Kasumi-1 (cell line): ENCODE data around the gene NLGN1.
A peak's percentile ranks its signal among the peaks of the same experiment; 100 is the strongest.

Experiments used
- DNase-seq, 2 experiments: peaks; one replicate each; lab custom pipeline; 2025; lab: John Stamatoyannopoulos, UW

NLGN1 gene

GRCh38 chr3:174294616-174295015 lies 897.1 kb downstream of the NLGN1 start:
- DNase-seq: no peak

DNA sequence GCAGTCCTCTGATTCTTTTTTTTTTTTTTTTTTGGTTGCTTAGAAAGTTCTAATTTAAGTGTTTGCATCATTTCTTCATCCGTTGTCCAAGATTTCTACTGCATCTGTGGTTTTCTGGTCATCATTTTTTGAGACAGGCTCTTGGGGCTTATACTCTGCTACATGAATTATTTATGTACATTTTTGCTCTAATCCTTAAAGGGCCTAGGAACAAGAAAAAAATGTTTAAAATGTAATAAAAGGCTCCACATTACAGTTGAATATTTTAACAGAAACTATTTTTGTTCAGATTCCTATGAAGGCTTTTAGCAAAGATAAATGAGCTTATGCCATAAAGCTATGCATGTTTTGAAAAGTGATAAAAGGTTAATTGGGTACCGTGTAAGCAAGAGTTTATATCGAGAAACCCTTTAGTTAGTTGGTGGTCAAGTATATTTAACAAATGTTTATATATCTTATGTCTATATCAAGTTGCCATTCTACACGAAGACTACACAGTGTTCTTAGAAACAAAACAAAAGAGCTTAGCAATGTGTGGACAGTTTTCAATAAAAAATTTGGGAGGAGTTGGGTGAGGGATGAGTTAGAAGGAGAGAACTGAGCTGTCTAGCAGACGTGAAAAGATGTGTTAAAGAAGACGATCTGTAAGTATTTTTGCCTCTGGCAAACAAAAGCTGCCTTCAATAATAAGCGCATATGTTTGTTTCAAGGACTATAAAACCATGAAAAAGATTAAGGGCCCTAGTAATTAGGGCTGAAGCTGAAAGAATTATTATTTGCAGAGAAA lies 898.0 kb downstream of the NLGN1 start:
- no peak for DNase-seq

GRCh38 chr3:174302746-174303315 lies 905.3 kb downstream of the NLGN1 start:
- DNase-seq: no peak

DNA sequence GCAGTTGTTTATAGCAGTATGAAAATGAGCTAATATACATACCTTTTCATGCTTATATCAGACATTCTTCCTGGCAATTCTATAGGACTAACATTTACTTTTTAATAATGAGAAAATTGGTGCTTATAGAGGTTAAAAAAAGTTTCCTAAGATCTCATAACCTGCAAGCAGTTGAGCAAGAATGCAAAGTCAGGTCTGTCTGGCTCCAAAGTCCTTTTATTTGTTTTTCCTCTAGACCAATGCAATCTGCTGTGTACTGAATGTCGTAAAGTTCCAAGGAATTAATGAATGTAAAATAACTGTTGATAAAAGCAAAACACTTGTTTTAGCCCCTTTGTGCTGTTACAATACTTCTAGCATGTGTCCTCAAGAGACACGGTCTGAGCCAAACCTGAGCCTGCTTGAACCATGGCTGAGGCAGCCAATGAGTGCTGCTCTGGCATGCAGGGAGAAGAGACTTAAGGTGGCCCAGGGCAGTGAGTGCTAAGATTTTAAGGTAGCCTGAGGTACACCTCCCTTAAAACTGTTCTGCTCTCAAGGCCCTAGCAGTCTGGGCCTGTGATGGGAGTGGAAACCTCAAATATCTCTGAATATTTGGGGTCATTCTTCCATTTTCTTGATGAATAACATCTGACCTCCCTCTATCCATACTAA lies 906.5 kb downstream of the NLGN1 start:
- no peak for DNase-seq

DNA sequence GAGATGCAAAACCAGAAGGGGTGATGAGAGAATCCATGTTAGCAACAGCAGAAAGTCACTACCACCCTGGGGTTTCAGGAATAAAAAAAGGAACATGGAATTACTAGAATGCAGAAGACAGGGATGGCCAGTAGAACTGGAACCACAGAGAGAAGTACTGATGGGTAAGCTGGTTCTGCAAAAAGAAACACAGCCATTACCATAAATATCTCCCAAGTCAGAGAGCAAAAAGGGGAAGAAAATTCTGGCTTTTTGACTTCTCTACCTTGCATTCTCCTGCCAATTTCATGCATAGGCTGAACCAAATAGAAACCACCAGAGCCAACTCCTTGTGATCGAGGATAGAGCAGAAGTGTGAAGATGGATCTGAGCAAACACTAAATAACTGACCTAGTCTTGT lies 911.2 kb downstream of the NLGN1 start:
- DNase-seq: no peak

- DNase-seq: no peak
Measured at GRCh38 chr3:174310475-174310983, 913.0 kb downstream of the NLGN1 start.

- no peak for DNase-seq
Measured at GRCh38 chr3:174315225-174315624, 917.7 kb downstream of the NLGN1 start.

- no peak for DNase-seq
Measured at GRCh38 chr3:174317005-174317404, 919.5 kb downstream of the NLGN1 start.

DNA sequence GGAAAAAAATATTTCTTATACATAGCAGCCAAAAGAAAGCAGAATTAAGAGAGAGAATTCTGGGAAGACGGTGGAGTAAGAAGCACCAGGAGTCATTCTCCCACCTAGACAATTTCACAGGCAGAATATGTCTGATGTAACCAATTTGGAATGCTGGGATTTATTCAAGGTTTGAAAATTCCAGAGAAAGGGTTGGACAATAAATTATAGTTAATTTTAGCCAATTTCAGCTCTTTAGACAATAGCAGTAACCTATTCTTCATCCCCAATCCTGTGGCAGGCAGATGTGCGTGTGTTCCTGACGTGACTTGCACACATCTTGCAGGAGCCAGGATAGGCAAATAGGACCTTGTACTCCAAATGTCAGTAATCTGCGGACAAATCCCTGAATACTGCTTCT lies 920.6 kb downstream of the NLGN1 start:
- no peak for DNase-seq

GRCh38 chr3:174321548-174321947 lies 924.0 kb downstream of the NLGN1 start:
- DNase-seq: no peak

DNA sequence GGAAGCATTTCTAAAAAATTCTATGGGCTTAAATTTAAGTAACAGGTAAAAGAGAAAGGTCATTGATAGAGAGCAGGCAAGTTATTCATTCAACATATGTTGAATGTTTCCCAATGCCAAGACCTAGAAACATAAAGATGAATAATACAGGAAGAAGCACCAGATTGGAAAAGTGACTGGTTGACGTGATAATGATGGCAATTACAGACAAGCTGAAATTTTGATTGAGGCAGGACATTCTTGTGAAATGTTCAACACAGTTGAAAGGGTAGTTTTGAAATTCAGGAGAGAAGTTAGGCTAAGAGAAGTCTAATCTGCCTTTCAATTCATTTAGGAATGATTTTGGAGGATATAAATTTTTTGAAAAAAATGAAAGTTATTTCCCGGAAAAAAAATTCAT lies 925.2 kb downstream of the NLGN1 start:
- DNase-seq: no peak

DNA sequence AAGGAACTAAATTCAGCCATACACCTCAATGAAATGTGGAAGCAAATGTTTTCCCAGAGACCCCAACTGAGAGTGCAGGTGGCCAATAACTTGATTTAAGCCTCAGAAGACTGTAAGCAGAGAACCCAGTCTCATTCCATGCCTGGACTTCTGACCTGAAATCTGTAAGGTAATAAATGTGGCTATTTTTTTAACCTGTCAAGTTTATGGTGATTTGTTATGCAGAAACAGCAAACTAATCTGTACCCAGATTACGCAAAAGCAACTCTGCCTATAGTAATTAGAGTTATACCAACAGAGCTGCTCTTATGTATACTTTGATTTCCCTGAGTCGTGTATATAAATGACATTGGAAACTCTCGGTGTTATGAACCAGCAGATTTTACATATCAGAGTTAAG lies 927.6 kb downstream of the NLGN1 start:
- DNase-seq: no peak

DNA sequence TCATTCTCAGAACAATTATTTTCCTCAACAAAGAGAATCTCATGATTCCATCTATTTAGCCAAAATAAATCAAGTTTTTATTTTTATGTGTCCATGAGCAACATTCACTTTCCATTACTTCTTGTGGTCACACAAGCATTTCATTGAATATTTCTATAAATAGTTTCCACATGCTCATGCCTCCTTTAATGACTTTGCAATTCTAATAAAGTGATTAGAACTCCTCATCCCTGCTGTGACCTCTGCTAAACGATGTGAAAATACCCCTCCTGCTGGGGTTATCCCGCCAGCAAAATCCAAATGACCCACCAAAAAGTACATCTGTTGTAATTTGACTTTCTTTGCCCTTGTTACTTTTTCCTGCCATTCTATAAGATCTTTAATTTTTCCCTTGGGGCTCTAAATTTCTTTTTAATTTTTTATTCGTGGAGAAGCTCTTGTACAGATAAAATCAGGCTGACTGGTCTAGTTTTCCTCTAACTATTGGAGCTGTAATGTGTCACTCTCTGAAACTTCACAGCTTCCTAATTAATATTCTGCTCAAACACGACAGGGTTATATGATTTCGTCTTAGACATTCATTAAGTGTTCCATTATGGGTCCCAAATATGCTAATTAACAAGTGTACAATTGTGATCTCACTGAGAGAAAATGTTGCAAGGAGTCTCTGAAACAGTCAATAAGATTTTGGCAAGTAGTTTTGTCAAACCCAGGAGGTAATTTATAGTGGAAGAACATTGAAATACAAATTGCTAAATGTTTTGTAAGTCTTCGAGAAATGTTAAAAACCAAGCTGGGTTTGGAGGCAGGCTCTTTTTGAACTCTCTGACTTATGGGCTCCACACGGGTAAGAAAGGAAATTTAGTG lies 928.5 kb downstream of the NLGN1 start:
- DNase-seq: no peak

DNA sequence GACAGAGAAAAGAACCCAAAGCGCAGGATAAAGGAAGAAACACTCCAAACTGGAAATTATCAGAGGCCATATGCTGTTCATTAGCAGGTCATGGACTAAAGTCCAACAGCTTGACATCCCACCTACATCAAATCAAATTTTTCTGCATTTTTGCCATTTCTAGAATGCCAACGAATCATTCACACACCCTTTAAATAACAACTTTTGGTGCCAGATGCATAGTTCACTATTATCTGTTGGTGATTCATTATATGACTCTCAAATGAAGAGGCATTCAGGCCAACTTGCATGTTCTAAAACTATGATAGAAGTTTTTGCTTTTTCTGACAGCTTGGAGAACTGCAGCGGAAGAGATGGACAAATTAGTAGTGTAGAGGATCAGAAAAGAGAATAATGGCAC lies 931.8 kb downstream of the NLGN1 start:
- no peak for DNase-seq

DNA sequence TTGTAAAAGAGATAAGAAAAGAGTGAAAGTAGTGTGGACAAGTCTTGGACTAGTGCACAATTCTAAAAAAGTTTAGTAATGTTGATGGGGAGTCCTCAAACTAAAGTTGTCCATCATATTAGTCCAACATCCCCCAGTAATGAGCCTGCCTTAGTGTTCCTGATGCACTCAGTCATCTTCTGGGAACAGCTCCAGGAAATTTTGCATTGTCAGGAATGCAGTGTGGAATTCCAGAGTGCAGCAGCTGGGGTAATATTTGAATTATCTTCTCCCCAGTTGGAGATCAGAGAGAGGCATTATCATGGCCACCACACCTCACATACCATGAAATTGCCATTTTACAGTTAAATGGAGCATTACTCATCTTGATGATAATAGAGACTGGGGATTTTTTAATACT lies 932.8 kb downstream of the NLGN1 start:
- no peak for DNase-seq

DNA sequence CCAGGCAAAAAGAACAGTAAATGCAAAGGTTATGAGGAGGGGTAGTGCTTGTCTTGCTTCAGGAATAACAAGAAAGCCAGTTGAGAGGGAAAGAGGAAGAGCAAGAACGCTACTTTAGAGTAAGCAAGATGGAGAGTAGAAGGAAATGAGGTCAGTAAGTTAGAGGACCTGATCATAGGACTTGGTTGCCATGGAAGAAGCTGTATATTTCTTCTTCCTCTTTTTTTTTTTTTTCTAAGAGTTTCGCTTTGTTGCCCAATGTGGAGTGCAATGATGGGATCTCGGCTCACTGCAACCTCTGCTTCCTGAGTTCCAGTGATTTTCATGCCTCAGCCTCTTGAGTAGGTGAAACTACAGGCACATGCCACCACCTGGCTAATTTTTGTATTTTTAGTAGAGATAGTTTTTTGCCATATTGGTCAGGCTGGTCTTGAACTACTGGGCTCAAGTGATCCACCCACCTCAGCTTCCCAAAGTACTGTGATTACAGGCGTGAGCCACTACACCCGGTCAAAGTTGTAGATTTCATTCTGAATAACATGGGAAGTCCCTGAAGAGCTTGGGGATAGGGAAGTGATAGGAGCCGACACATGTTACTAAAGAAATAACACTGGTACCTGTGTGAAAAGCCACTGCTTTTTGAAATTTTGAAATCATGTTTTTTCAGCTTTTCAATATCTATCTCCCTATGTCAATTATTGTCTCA lies 933.7 kb downstream of the NLGN1 start:
- peak; percentile 51 to 82 for DNase-seq

GRCh38 chr3:174332391-174332790 lies 934.8 kb downstream of the NLGN1 start:
- no peak for DNase-seq

DNA sequence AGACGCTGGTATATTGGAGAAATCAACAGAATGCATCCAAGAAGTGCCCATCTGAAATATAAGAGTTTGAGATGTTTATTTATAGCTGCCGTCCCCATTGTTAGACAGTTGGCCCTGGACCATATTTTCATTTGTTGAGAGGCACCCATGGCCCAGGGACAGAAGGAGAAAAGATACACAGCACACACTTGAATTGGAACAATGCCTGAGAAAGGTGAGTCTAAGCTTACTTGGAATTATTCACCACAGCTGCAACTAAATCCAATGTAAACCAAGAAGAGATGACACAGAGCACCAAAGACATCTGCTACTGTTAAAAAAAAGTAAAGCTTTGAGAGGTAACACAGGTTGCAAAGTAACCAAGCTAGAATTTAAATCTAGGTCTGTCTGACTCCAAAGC lies 936.1 kb downstream of the NLGN1 start:
- DNase-seq: no peak

DNA sequence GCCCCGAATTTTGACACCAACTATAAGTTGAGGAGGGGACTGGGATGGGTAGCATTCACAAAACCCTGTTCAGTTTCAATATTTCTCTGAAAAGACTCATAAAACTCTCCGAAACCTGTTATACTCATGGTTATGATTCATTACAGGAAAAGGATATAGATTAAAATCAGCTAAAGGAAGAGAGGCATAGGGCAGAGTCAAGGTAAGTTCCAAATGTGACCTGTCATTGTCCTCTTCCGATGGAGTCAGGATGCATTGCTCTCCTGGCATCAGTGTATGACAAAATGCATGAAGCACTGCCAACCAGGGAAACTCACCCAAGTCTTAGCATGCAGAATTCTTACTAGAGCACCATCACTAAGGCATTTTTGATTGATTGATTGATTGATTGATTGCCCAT lies 936.6 kb downstream of the NLGN1 start:
- DNase-seq: no peak

- DNase-seq: no peak
Measured at GRCh38 chr3:174335324-174335723, 937.8 kb downstream of the NLGN1 start.

DNA sequence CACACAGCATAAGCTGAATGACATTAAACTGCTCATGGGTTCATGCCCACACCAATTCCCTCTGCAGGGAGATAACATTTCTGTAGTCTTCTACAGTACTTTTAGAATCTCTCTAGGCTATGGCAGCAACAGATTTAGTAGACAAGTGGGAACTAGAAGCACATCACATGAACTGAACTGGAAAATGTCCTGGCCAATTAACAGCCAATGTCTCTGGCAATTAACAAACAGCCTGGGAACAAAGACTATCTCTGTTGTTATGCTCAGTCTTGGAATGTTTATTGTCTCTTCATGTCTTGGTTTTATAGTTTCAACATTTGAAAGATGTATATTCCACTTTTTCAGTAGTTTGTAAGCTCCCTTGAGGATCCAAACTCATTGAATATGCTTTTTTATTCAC lies 938.4 kb downstream of the NLGN1 start:
- DNase-seq: no peak
